CD8-positive, alpha-beta memory T cell (primary cell): ENCODE data around the gene PTPN4. TPM values are rescaled to one million over a fixed set of nuclear protein-coding genes. Genes with fewer than 3 reads are reported as not detected.
A peak's percentile ranks its signal among the peaks of the same experiment; 100 is the strongest.

Source experiments
- CTCF ChIA-PET: fragments of 350-600 bp; sonication (Branson Sonifier 250); formaldehyde crosslinking; loops from one replicate; lab custom pipeline; 2021; ENCODE audit warnings: antibody characterized with exemption; lab: Charles Lee
- POLR2A ChIA-PET: fragments of 350-600 bp; sonication (Branson Sonifier 250); formaldehyde crosslinking; loops from one replicate; lab custom pipeline; 2021; ENCODE audit warnings: antibody characterized with exemption; lab: Charles Lee
- DNase-seq, 5 donors: peaks; one replicate each; pipeline versions ENCODE4 v3.0.0 to v3.0.0-alpha.2; 2020 to 2022; ENCODE audit warnings: mixed read lengths in 1 of 5
- H3K27ac ChIP-seq: one replicate; pipeline ENCODE4 v1.7.0; 2013; ENCODE audit warnings: low read depth, mild to moderate bottlenecking, low read length, moderate library complexity
- H3K27me3 ChIP-seq: 2 replicates; pipeline ENCODE4 v1.7.0; 2013; ENCODE audit warnings: low read length, mild to moderate bottlenecking; ENCODE audit not compliant: insufficient read depth, poor library complexity, severe bottlenecking
- H3K36me3 ChIP-seq: 2 replicates; pipeline ENCODE4 v1.7.0; 2013; ENCODE audit warnings: mild to moderate bottlenecking, low read length, moderate library complexity; ENCODE audit not compliant: insufficient read depth
- H3K4me1 ChIP-seq: 2 replicates; pipeline ENCODE4 v1.7.0; 2013; ENCODE audit warnings: mild to moderate bottlenecking, low read length, moderate library complexity; ENCODE audit not compliant: insufficient read depth
- H3K4me3 ChIP-seq: 2 replicates; pipeline ENCODE4 v1.7.0; 2013; ENCODE audit warnings: mild to moderate bottlenecking, low read length
- H3K9me3 ChIP-seq: 2 replicates; pipeline ENCODE4 v1.7.0; 2013; ENCODE audit warnings: mild to moderate bottlenecking, low read length
- H3K27ac Mint-ChIP-seq, 8 donors: one replicate each; pipeline ENCODE4 v1.8.0; 2020 to 2021; ENCODE audit warnings: mixed read lengths in 8 of 8, mild to moderate bottlenecking in 6 of 8, inconsistent platforms in 3 of 8, moderate library complexity in 3 of 8
- H3K27me3 Mint-ChIP-seq, 2 donors: one replicate each; pipeline ENCODE4 v1.8.0; 2020 to 2021; ENCODE audit warnings: mixed read lengths in 2 of 2, mild to moderate bottlenecking in 1 of 2, moderate library complexity in 1 of 2
- H3K36me3 Mint-ChIP-seq, 3 donors: one replicate each; pipeline ENCODE4 v1.8.0; 2020 to 2021; ENCODE audit warnings: mixed read lengths in 3 of 3, inconsistent platforms in 1 of 3, mild to moderate bottlenecking in 1 of 3
- H3K4me1 Mint-ChIP-seq, 3 donors: one replicate each; pipeline ENCODE4 v1.8.0; 2020 to 2021; ENCODE audit warnings: mixed read lengths in 3 of 3, inconsistent platforms in 1 of 3, mild to moderate bottlenecking in 1 of 3
- H3K4me3 Mint-ChIP-seq, 7 donors: one replicate each; pipeline ENCODE4 v1.8.0; 2020 to 2021; ENCODE audit warnings: mixed read lengths in 7 of 7, mild to moderate bottlenecking in 6 of 7, moderate library complexity in 4 of 7, inconsistent platforms in 2 of 7
- H3K9me3 Mint-ChIP-seq, 5 donors: one replicate each; pipeline ENCODE4 v1.8.0; 2020 to 2022; ENCODE audit warnings: mixed read lengths in 5 of 5, mild to moderate bottlenecking in 3 of 5, moderate library complexity in 2 of 5, inconsistent platforms in 1 of 5
- polyA plus RNA-seq: library from polyadenylated mRNA; unstranded; fragments of 300-500 nt; fragmentation: Illumina TruSeq; gene quantifications from one replicate; pipeline ENCODE4 v1.2.3, GENCODE V29; 2021
- total RNA-seq, 2 experiments: library from RNA; stranded (reverse); gene quantifications; one replicate each; pipeline ENCODE4 v1.2.3, GENCODE V29; 2021

Gene PTPN4
- total and polyA plus RNA-seq, 3 experiments from 2014 or later, result 29.0 to 161 (median 34.2) TPM

- no peaks in the 10 kb centered on the region for H3K27me3 ChIP-seq
- Mint-ChIP-seq H3K27ac (peak overlapping the region in 5 of 8 donors; percentile 39 to 70 (median 58)), H3K4me1 (peaks cover 71 to 91% (median 88%) of the 10 kb centered on the region in 3 donors), H3K36me3 (peaks cover 35 to 82% (median 39%) of the 10 kb centered on the region in 3 donors), H3K4me3 (peak overlapping the region in 3 of 7 donors; percentile 37 to 71 (median 64)), H3K27me3 (no peaks in the 10 kb centered on the region), H3K9me3 (peaks cover 0 to 2% (median 0%) of the 10 kb centered on the region in 5 donors)
- H3K4me1 ChIP-seq, result peaks cover 46% of the 10 kb centered on the region
- peaks cover 20% of the 10 kb centered on the region for H3K36me3 ChIP-seq
- no peak overlapping the region for H3K27ac ChIP-seq
- no peaks in the 10 kb centered on the region for H3K9me3 ChIP-seq
- POLR2A ChIA-PET, result interaction anchor here (0.6 kb wide), 1 partner anchor 95 kb away, joined by 3 read pairs; no protein-coding TSS in a partner anchor
- no peak overlapping the region for H3K4me3 ChIP-seq
- CTCF ChIA-PET, result no interaction called here
- no peak for DNase-seq
Measured at GRCh38 chr2:119937680-119938079, 178.0 kb downstream of the PTPN4 start.

- H3K9me3 Mint-ChIP-seq, result peaks cover 0 to 2% (median 0%) of the 10 kb centered on the region in 5 donors
- peaks cover 33 to 83% (median 41%) of the 10 kb centered on the region in 3 donors for H3K36me3 Mint-ChIP-seq
- H3K4me3 Mint-ChIP-seq, result peak overlapping the region in 4 of 7 donors; percentile 6 to 63 (median 42)
- Histone ChIP-seq H3K4me1 (peaks cover 37% of the 10 kb centered on the region), H3K36me3 (peaks cover 18% of the 10 kb centered on the region), H3K27me3 (no peaks in the 10 kb centered on the region), H3K4me3 (no peak overlapping the region), H3K9me3 (no peaks in the 10 kb centered on the region), H3K27ac (no peak overlapping the region)
- H3K4me1 Mint-ChIP-seq, result peaks cover 77 to 90% (median 90%) of the 10 kb centered on the region in 3 donors
- DNase-seq, result no peak
- POLR2A ChIA-PET, result no interaction called here
- CTCF ChIA-PET, result interaction anchor here (1.2 to 1.7 kb wide), 2 partner anchors 13 to 236 kb away, joined by 3 to 5 read pairs; no protein-coding TSS in a partner anchor
- H3K27me3 Mint-ChIP-seq, result no peaks in the 10 kb centered on the region
- H3K27ac Mint-ChIP-seq, result peak overlapping the region in 6 of 8 donors; percentile 12 to 73 (median 58)
Measured at GRCh38 chr2:119939915-119940314, 180.2 kb downstream of the PTPN4 start.

- CTCF ChIA-PET, result interaction anchor here (1.3 to 1.8 kb wide), 4 partner anchors 10 to 234 kb away, joined by 3 to 5 read pairs (median 4); no protein-coding TSS in a partner anchor
- POLR2A ChIA-PET, result no interaction called here
- Histone ChIP-seq H3K9me3 (no peaks in the 10 kb centered on the region), H3K27ac (no peak overlapping the region), H3K4me3 (no peak overlapping the region), H3K4me1 (peaks cover 33% of the 10 kb centered on the region), H3K36me3 (peaks cover 18% of the 10 kb centered on the region), H3K27me3 (no peaks in the 10 kb centered on the region)
- Mint-ChIP-seq H3K27ac (peak overlapping the region in 7 of 8 donors; percentile 5 to 83 (median 59)), H3K9me3 (peaks cover 0 to 2% (median 0%) of the 10 kb centered on the region in 5 donors), H3K27me3 (no peaks in the 10 kb centered on the region), H3K4me1 (peaks cover 80 to 92% (median 92%) of the 10 kb centered on the region in 3 donors), H3K4me3 (peak overlapping the region in 3 of 7 donors; percentile 5 to 27 (median 26)), H3K36me3 (peaks cover 33 to 84% (median 34%) of the 10 kb centered on the region in 3 donors)
- DNase-seq, result no peak
Measured at GRCh38 chr2:119940856-119941255, 181.1 kb downstream of the PTPN4 start.

- H3K4me1 ChIP-seq, result peaks cover 33% of the 10 kb centered on the region
- CTCF ChIA-PET, result interaction anchor here (0.6 to 1.8 kb wide), 4 partner anchors 10 to 234 kb away, joined by 3 to 4 read pairs (median 4); no protein-coding TSS in a partner anchor
- POLR2A ChIA-PET, result no interaction called here
Measured at GRCh38 chr2:119941388-119941787, 181.7 kb downstream of the PTPN4 start.

GRCh38 chr2:119941981-119942513 lies 182.3 kb downstream of the PTPN4 start:
- Histone ChIP-seq H3K4me3 (no peak overlapping the region), H3K36me3 (peaks cover 16% of the 10 kb centered on the region), H3K4me1 (peaks cover 33% of the 10 kb centered on the region), H3K27me3 (no peaks in the 10 kb centered on the region), H3K9me3 (no peaks in the 10 kb centered on the region), H3K27ac (no peak overlapping the region)
- Mint-ChIP-seq H3K9me3 (no peaks in the 10 kb centered on the region), H3K27me3 (no peaks in the 10 kb centered on the region), H3K27ac (peak overlapping the region; percentile 13 to 86 (median 77)), H3K4me1 (peaks cover 76 to 90% (median 85%) of the 10 kb centered on the region in 3 donors), H3K36me3 (peaks cover 24 to 81% (median 25%) of the 10 kb centered on the region in 3 donors), H3K4me3 (peak overlapping the region in 4 of 7 donors; percentile 14 to 70 (median 50))
- no peak for DNase-seq
- ChIA-PET CTCF (interaction anchor here (0.6 to 2.4 kb wide), 5 partner anchors 11 to 233 kb away, joined by 3 to 7 read pairs (median 4); no protein-coding TSS in a partner anchor), POLR2A (interaction anchor here (1.0 kb wide), 1 partner anchor 11 kb away, joined by 3 read pairs; no protein-coding TSS in a partner anchor)

More at GRCh38 chr2:119941388-119941787, 181.7 kb downstream of the PTPN4 start:
- no peak for DNase-seq
- peak overlapping the region; percentile 13 to 86 (median 76) for H3K27ac Mint-ChIP-seq
- Histone ChIP-seq H3K27ac (no peak overlapping the region), H3K9me3 (no peaks in the 10 kb centered on the region), H3K27me3 (no peaks in the 10 kb centered on the region), H3K36me3 (peaks cover 18% of the 10 kb centered on the region), H3K4me3 (no peak overlapping the region)
- H3K9me3 Mint-ChIP-seq, result peaks cover 0 to 1% (median 0%) of the 10 kb centered on the region in 5 donors
- H3K36me3 Mint-ChIP-seq, result peaks cover 30 to 83% (median 30%) of the 10 kb centered on the region in 3 donors
- peak overlapping the region in 5 of 7 donors; percentile 26 to 70 (median 41) for H3K4me3 Mint-ChIP-seq
- H3K27me3 Mint-ChIP-seq, result no peaks in the 10 kb centered on the region
- peaks cover 81 to 91% (median 89%) of the 10 kb centered on the region in 3 donors for H3K4me1 Mint-ChIP-seq

- Histone ChIP-seq H3K27ac (no peak overlapping the region), H3K36me3 (peaks cover 7% of the 10 kb centered on the region), H3K27me3 (no peaks in the 10 kb centered on the region), H3K4me3 (no peak overlapping the region), H3K4me1 (peaks cover 33% of the 10 kb centered on the region), H3K9me3 (no peaks in the 10 kb centered on the region)
- ChIA-PET CTCF (interaction anchor here (0.9 to 2.4 kb wide), 5 partner anchors 10 to 233 kb away, joined by 3 to 7 read pairs (median 3); no protein-coding TSS in a partner anchor), POLR2A (interaction anchor here (1.3 kb wide), 1 partner anchor 183 kb away, joined by 3 read pairs; the partner anchor contains the start of gene PTPN4)
- Mint-ChIP-seq H3K27me3 (no peaks in the 10 kb centered on the region), H3K27ac (peak overlapping the region; percentile 8 to 85 (median 68)), H3K36me3 (peaks cover 20 to 82% (median 27%) of the 10 kb centered on the region in 3 donors), H3K4me3 (peak overlapping the region in 6 of 7 donors; percentile 4 to 70 (median 16)), H3K4me1 (peaks cover 78 to 90% (median 87%) of the 10 kb centered on the region in 3 donors), H3K9me3 (no peaks in the 10 kb centered on the region)
- no peak for DNase-seq
Measured at GRCh38 chr2:119943058-119943457, 183.3 kb downstream of the PTPN4 start.

GRCh38 chr2:119947535-119947934 lies 187.8 kb downstream of the PTPN4 start:
- H3K27ac Mint-ChIP-seq, result peak overlapping the region in 5 of 8 donors; percentile 30 to 90 (median 76)

More at GRCh38 chr2:119947535-119947934, 187.8 kb downstream of the PTPN4 start:
- Histone ChIP-seq H3K9me3 (no peaks in the 10 kb centered on the region), H3K36me3 (peaks cover 15% of the 10 kb centered on the region), H3K27me3 (no peaks in the 10 kb centered on the region), H3K4me3 (no peak overlapping the region), H3K27ac (no peak overlapping the region), H3K4me1 (peaks cover 6% of the 10 kb centered on the region)
- no peak for DNase-seq
- Mint-ChIP-seq H3K9me3 (no peaks in the 10 kb centered on the region), H3K4me3 (peak overlapping the region in 1 of 7 donors; percentile 32), H3K36me3 (peaks cover 17 to 83% (median 40%) of the 10 kb centered on the region in 3 donors), H3K4me1 (peaks cover 72 to 91% (median 79%) of the 10 kb centered on the region in 3 donors), H3K27me3 (no peaks in the 10 kb centered on the region)
- ChIA-PET POLR2A (no interaction called here), CTCF (no interaction called here)
